Measurements from ENCODE around the gene GJB6.
A peak's percentile ranks its signal among the peaks of the same experiment; 100 is the strongest.

GJB6 gene

GRCh38 chr13:20227730-20228129 is 4.4 kb downstream of the GJB6 start:
- no peak for DNase-seq (ENCODE audit: low spot score)
- no peak for TF ChIP-seq CTCF (IDR thresholded peaks at IDR 0.05; ENCODE audit: extremely low read depth, insufficient read depth, missing control alignments)
- in situ Hi-C loops (cut with MboI; ENCODE audit: low pct_unique_long_range_greater_than_20kb, low sequenced_read_pairs, unreplicated experiment), result no loop called here

- no peak for TF ChIP-seq CTCF (IDR thresholded peaks at IDR 0.05; ENCODE audit: extremely low read depth, insufficient read depth, missing control alignments)
- in situ Hi-C loops (cut with MboI; ENCODE audit: low pct_unique_long_range_greater_than_20kb, low sequenced_read_pairs, unreplicated experiment), result no loop called here
- no peak for DNase-seq (ENCODE audit: low spot score)
These were observed 4.8 kb downstream of the GJB6 start for GRCh38 chr13:20227288-20227687.

- no peak for TF ChIP-seq CTCF (IDR thresholded peaks at IDR 0.05; ENCODE audit: extremely low read depth, insufficient read depth, missing control alignments)
- no peak for DNase-seq (ENCODE audit: low spot score)
- in situ Hi-C loops (cut with MboI; ENCODE audit: low pct_unique_long_range_greater_than_20kb, low sequenced_read_pairs, unreplicated experiment), result no loop called here
These were observed 9.6 kb downstream of the GJB6 start for GRCh38 chr13:20222553-20222952.

GRCh38 chr13:20221772-20222171 is 10.3 kb downstream of the GJB6 start:
- no peak for TF ChIP-seq CTCF (IDR thresholded peaks at IDR 0.05; ENCODE audit: extremely low read depth, insufficient read depth, missing control alignments)
- no peak for DNase-seq (ENCODE audit: low spot score)
- in situ Hi-C loops (cut with MboI; ENCODE audit: low pct_unique_long_range_greater_than_20kb, low sequenced_read_pairs, unreplicated experiment), result no loop called here

GRCh38 chr13:20219577-20219976 is 12.5 kb downstream of the GJB6 start:
- DNase-seq (ENCODE audit: low spot score), result peak; percentile 53
- in situ Hi-C loops (cut with MboI; ENCODE audit: low pct_unique_long_range_greater_than_20kb, low sequenced_read_pairs, unreplicated experiment), result no loop called here

GRCh38 chr13:20217168-20217567 is 15.0 kb downstream of the GJB6 start:
- no peak for DNase-seq (ENCODE audit: low spot score)
- TF ChIP-seq CTCF (IDR thresholded peaks at IDR 0.05; ENCODE audit: extremely low read depth, insufficient read depth, missing control alignments), result no peak
- in situ Hi-C loops (cut with MboI; ENCODE audit: low pct_unique_long_range_greater_than_20kb, low sequenced_read_pairs, unreplicated experiment), result no loop called here

More at GRCh38 chr13:20219577-20219976, 12.5 kb downstream of the GJB6 start:
- TF ChIP-seq CTCF (IDR thresholded peaks at IDR 0.05; ENCODE audit: extremely low read depth, insufficient read depth, missing control alignments), result no peak

GRCh38 chr13:20209948-20210347 is 22.2 kb downstream of the GJB6 start:
- in situ Hi-C loops (cut with MboI; ENCODE audit: low pct_unique_long_range_greater_than_20kb, low sequenced_read_pairs, unreplicated experiment), result loop anchor here (10.0 kb wide), 1 partner anchor 285 kb away; no protein-coding TSS in a partner anchor
- TF ChIP-seq CTCF (IDR thresholded peaks at IDR 0.05; ENCODE audit: extremely low read depth, insufficient read depth, missing control alignments), result no peak
- no peak for DNase-seq (ENCODE audit: low spot score)
